GM21786 (cell line): Measurements from ENCODE around the gene SWAP70.
A peak's percentile ranks its signal among the peaks of the same experiment; 100 is the strongest.
"Not testable (repeated sequence)": the region's sequence is repeated elsewhere in the genome, so short reads cannot be mapped to it uniquely, and the experiment has no call there.

Experiments
- ATAC-seq: cut with Tn5 transposase; IDR thresholded peaks from one replicate; pipeline ENCODE4 v1.9.1; 2021; ENCODE audit not compliant: unreplicated experiment

The SWAP70 gene

GRCh38 chr11:9719566-9720289 lies 55.9 kb downstream of the SWAP70 start:
- no peak for ATAC-seq

DNA sequence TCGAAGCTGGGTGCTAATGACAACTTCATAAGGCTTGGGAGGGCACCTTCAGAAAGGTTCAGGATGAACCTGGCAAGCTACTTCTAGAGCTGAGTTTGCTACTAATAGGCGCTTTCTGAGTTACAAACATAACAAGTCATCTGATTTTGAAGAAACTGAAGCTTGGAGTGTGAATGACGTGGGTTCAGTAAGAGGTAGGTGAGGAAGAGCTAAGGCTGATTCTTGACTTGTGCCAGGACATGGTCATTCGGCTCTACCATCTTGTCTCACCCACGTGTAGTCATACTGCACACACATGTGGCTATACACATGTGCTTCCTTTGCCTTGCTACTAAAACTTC lies 56.4 kb downstream of the SWAP70 start:
- no peak for ATAC-seq

DNA sequence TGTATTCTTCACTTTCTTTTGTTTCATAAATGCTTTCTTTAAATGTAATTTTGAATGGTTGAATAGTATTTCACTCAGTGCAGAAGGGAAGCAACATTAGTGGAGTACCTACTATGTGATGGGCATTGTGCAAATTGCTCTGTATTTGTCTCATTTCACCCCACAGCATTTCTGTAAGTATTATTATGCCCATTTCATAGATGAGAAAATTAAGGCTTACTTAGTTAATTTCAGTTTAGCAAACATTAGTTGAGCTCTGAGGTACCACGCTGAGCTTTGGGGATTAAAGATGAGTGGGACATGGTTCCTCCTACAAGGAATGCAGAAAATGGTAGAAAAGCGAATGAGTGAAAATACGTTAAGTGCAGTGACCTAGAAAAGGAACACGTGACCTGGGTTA lies 58.1 kb downstream of the SWAP70 start:
- no peak for ATAC-seq

DNA sequence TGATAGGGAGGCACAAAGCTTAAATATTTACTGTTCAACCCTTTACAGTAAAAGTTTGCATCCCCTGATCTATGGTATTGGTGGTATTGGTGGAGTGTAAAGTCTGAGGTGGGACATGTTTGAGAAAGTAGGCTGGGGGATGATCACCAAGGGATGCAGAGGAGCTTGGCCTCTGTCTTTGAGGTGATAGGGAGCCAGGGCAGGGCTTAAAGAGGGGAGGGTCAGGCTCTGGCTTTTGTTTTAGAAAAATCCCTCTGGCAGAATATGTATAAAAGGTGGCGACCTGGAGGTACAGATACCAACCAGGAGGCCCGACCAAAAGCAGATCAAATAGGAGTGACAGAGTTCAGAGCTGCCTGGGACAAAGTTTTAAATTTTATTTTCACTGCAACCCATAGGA lies 59.0 kb downstream of the SWAP70 start:
- no peak for ATAC-seq

- ATAC-seq: no peak
These were observed 62.6 kb downstream of the SWAP70 start for GRCh38 chr11:9726321-9727022.

DNA sequence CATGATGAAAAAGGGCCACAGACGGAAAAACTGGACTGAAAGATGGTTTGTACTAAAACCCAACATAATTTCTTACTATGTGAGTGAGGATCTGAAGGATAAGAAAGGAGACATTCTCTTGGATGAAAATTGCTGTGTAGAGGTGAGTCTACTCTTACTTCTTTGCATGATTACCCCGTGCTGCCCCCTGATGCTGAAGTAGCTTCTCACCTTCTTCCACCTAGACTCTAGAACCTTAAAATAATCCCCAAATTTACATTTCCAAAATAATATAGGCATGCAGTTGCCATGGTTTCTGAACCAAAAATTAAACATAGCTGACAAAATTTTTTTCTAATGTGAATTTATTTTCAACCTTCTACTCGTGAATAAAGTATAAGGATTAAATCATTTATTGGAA lies 64.2 kb downstream of the SWAP70 start:
- no peak for ATAC-seq

DNA sequence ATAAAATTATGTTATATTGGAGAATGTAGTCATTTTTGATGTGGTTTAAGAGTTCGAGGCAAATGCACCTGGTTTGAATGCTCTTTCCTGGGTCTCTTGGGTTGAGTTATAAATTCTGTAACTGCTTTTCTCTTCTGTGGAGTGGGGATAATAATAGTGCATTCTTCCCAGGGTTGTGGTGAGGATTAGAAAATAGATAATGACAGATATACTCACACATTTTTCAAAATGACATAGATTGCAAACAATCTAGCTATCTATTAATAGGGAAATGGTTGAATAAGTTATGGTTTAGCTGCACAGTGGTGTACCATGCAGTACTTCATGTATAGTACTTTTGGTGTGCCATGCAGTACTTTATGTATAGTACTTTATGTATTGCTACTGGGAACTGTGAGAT lies 67.4 kb downstream of the SWAP70 start:
- ATAC-seq: no peak

- ATAC-seq: no peak
These were observed 68.6 kb downstream of the SWAP70 start for GRCh38 chr11:9732453-9732852.

DNA sequence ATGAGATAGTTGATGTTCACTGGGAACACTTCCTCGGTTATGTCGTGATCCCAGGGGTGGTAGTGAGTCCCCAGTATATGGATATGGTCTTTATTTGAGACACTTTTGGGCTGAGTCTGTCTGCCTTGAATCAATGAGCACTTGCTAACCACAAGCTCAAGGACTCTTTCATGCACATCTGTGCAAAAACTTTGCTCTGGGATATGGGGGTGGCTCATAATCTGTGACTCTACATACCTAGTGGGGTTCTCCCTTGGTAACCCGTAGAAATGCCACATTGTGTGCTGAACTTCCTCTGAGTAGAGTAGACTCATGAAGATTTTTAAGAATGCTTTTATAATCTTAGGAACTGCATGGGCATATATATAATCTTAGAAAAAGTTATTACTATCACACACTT lies 69.3 kb downstream of the SWAP70 start:
- no peak for ATAC-seq

GRCh38 chr11:9735236-9735635 lies 71.4 kb downstream of the SWAP70 start:
- no peak for ATAC-seq

- ATAC-seq: no peak
These were observed 72.0 kb downstream of the SWAP70 start for GRCh38 chr11:9735919-9736318.

GRCh38 chr11:9736365-9736764 lies 72.5 kb downstream of the SWAP70 start:
- no peak for ATAC-seq

DNA sequence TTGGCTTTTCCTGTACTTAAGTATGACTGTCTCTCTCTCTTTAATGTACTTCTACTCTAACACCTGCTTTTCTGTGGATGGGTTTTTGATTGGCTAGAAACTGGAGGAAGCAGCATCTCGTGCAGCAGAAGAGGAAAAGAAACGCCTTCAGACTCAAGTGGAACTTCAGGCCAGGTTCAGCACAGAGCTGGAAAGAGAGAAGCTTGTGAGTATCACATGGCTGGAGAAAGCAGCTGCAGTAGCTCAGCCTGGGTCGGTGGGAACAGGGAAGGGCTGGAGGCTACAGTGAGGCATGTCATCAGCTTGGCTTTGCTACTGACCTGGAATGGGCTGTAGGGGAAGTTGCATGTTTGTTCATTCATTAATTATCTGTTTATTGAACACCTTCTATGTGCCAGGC lies 74.2 kb downstream of the SWAP70 start:
- ATAC-seq: no peak

GRCh38 chr11:9738707-9739106 lies 74.8 kb downstream of the SWAP70 start:
- no peak for ATAC-seq

DNA sequence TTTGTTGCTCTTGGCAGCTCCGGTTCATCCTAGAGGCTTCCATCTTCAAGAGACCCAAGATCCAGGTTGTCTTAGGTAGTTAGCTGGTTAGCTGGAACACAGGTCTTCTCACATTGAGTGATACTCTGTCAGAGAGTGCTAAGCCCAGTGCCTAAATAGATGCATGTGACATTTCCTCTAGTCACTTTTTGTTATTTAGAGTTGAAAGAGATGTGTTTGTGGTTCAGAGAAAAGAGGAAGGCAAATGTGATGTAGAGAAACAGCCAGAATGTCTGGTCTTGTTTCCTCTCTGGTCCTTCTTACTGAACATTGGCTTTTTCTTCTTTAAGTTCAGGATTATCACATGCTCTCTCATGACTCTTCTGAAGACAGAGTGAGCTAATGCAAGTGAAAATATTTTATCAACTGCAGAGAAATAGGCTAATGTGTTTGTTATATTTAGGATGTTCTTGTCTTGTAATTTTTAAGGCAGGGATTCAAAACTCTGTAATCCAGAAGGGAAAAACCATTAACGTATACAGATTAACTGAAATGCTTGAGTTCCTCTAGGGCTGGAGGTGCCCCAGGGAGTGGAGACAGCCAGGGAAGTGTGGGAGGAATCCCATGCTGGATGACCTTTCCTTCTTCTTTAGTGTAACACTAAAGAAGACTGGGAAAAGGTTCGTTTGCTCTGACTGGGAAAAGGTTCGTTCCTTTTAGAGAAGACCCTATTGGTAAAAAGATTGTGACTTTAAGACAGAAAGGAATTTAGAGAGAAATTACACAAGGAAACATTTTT lies 75.4 kb downstream of the SWAP70 start:
- ATAC-seq: peak; percentile 69

- no peak for ATAC-seq
These were observed 76.5 kb downstream of the SWAP70 start for GRCh38 chr11:9740202-9740883.

DNA sequence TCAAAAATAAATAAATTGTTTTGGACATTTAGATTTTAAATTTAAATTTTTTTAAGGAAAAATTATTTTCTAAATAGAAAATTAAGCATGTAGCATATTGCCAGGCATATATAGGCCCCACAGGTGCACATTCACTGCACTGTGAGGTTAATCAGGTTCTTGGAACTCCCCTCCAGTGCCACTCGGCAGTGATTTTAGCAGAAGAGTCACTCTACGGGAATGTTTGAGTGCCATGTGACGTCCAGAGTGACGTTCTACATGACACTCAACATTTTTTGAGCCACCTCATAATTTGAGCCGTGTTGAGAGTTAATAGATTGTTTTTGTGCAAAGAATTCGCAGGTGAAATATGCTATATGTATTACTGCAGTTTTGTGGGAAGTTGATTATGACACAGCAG lies 77.4 kb downstream of the SWAP70 start:
- no peak for ATAC-seq

DNA sequence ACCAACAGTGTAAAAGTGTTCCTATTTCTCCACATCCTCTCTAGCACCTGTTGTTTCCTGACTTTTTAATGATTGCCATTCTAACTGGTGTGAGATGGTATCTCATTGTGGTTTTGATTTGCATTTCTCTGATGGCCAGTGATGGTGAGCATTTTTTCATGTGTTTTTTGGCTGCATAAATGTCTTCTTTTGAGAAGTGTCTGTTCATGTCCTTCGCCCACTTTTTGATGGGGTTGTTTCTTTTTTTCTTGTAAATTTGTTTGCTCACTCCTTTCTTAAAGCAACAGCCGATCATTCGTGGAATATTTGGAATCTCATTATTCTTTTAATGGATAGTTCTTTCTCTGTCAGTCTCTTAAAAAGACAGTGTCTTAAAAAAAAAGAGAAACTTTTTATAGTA lies 79.6 kb downstream of the SWAP70 start:
- not testable (repeated sequence) for ATAC-seq

DNA sequence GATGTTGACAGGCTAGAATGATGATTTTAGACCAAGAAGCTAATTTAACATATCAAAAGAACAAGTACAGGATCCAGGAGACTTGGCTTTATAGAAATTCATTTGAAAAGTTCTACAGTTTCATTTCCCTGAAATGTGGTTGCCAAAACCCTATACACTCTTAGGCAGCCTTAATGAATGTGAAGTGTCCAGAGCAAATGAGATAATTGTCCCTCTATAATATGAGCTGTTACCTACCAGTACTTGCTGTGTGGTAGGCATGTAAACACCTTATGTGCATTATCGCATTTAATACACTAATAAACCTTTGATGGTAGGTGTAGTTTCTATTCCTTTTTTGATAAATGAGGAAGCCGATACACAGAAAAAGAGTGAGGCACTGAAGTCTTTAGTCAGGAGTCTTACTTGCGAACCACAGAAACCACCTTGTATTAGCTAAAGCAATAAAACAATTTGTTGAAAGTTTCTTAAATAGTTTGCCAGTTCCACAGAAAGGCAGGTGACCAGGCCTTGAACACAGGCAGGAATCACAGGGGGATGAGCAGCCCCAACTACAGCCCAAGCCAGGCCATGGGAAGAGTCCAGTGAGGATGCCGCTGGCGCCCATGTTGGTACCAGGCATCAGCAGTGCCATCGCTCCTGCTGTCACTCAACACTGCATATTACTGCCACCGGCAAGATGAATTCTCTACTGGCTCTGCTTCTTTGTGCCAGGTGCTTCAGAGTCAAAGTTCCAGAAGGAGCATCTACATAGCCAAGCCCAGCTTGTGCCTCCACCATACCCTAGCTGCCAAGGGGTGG lies 81.7 kb downstream of the SWAP70 start:
- peak; percentile 44 for ATAC-seq

DNA sequence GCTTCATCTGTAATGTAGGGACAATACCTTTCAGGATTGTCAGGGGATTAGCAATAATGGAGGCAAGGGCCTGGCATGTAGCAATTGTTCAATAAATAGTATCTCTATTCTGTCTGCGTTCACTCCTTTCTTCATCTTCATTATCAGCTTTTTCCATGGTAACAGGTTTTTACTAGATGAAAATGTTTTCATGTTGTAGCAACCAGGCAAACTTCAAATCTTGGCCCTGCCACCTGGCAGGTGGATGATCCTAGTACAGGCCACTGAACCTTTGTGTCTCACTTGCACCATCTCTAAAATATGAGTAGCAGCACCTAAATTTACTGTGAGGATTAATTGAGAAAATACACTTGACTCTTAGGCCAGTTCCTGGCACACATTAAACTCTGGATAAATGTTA lies 83.4 kb downstream of the SWAP70 start:
- ATAC-seq: no peak

- ATAC-seq: no peak
These were observed 84.0 kb downstream of the SWAP70 start for GRCh38 chr11:9747828-9748227.
